GM18519 (cell line): ENCODE data around the gene ADGRG3.

Source experiments
- ATAC-seq: cut with Tn5 transposase; IDR thresholded peaks from one replicate; pipeline ENCODE4 v1.9.1; 2021; ENCODE audit warnings: mild to moderate bottlenecking, moderate library complexity; ENCODE audit not compliant: unreplicated experiment, low FRiP score

ADGRG3 gene

DNA sequence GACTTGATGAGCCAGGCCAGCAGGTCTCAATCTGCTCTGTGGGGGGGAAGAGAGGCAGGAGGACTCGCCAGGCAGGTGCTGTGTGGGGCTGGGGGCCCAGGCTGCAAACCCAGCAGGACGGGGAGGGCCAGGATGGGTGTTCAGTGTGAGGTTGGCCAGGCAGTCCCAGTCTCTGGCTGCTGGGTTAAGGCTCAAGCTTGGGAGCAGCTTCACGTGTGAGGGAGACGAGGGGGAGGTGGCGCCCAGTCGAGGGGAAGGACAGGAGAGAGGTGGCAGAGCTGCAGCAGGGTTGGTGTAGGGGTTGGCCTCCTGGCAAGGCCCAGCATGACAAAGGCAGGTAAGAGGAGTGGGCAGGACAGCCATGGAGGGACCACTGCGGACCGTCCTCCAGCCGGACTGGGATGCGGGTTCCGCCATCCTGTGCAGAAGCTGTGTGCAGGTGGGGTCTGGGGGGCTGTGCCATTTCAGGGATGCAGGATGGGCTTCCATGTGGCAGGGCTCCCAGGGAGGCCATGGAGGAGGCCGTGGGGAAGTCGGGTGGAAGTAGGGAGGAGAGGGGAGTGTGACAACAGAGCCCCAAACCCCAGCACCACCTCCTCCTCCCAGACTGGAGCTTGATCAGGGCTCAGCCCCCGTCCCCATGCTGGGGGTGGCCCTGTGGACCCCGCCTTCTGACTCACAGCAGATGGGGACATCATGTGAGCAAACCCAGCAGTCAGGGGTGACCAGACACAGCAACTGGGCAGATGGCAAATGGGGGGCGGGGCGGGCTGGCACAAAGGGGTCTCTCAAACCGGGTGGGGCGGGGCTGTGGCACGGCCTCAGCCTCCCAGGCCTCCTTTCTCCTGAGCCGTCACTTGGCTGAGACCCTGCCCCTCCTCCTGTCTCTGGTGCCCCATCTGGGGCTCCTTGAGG lies 36.9 kb upstream of the ADGRG3 start:
- no peak for ATAC-seq

DNA sequence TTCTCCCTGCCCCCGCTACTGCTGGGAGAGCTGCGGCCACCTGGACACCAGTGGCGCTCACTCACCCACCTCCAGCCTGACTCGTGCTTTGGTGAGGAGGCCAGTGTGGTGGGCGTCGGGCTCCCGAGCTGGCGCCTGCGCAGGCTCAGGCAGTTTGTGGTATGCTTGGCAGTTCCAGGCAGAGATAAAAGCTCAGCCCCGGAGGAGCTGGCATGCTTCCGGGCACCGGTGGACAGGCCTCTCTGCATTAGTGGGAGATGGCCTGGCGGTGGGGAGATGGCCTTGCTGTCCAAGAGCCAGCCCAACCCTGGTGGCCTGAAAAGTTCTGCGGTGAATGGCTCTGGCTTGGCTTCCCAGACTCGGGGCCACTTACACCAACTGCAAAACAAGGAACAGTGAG lies 35.5 kb upstream of the ADGRG3 start:
- no peak for ATAC-seq

- no peak for ATAC-seq
Measured at GRCh38 chr16:57633383-57634064, 34.6 kb upstream of the ADGRG3 start.

DNA sequence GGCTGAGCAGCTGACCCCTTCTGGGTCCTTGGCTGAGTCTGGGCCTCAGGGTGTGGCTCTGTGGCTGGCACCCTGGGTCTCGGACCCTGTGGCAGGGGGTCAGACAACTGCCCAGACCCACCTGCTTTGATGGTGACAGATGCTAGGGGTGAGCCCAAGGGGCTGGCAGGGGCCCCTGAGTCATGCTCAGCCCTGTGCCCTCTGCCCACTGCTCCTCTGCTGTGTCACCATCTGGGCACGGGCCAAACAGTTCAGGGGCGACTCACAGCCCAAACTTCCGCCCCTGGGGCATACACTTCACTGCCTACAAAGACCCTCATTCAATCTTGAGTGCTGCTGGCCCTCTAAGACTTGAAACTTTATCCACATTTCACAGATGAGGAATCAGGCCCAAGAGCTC lies 33.9 kb upstream of the ADGRG3 start:
- no peak for ATAC-seq

- no peak for ATAC-seq
Measured at GRCh38 chr16:57635266-57636097, 32.6 kb upstream of the ADGRG3 start.

GRCh38 chr16:57636184-57636583 lies 31.9 kb upstream of the ADGRG3 start:
- ATAC-seq, result no peak

GRCh38 chr16:57637020-57637419 lies 31.1 kb upstream of the ADGRG3 start:
- ATAC-seq, result no peak

DNA sequence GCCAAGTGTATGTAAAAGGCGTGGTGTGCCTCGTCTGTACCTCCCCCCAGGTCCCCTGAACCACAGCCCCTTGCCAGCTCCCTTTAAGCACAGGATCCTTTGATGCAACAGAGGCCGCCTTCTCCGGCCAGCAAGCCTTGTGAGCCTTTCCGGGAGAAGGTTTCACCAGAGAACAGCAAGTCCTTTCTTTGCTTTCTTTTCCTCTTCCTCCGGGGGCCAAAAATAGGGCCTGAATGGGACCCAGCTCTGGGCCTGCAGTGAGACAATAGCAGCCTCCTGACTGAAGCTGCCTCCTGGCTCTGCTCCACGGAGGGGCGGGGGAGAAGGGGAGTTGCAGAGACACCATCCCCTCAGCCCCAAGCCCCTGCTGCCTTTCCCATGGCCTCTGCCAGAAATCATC lies 30.7 kb upstream of the ADGRG3 start:
- no peak for ATAC-seq

- no peak for ATAC-seq
Measured at GRCh38 chr16:57637965-57638364, 30.1 kb upstream of the ADGRG3 start.

- ATAC-seq, result no peak
Measured at GRCh38 chr16:57638381-57638780, 29.7 kb upstream of the ADGRG3 start.

- no peak for ATAC-seq
Measured at GRCh38 chr16:57639172-57639887, 28.8 kb upstream of the ADGRG3 start.

DNA sequence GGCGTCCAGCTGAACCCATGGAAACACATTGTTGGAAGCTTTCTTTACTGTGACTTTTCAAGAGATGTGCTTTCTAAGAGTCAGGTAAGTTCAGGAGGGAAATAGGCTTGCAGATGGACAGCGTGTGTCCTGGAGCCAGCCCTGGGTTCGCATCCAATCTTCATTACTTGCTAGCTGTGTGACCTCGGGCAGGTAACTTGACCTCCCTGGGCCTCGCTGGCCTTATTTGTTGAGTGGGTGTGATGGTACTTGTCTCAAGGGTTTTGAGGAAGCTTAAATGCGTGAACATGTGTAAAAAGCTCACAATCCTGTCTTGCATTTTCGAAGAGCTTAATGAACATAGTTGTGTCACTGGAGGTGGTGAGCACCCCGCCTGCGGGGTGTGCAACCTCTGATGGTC lies 27.9 kb upstream of the ADGRG3 start:
- no peak for ATAC-seq

DNA sequence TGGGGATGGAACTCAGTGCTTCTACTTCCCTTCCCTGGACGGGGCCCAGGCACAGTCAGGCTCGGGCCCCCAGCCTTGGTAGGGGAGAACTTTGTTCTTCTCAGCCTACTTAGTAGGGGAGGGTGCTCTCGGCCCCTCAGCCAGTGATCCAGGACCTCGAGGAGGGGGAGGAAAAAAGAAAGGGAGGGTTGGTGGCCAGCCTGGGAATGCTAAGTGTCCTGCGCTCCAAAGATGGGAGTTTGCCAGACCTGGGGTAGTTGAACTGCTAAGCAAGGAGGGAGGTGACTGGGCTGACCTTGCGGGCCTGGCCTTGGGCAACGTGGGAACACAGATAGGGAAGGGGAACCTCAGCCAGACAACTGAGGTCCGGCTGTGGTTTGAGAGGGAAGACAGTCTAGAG lies 27.5 kb upstream of the ADGRG3 start:
- no peak for ATAC-seq

- ATAC-seq, result no peak
Measured at GRCh38 chr16:57642160-57643135, 25.7 kb upstream of the ADGRG3 start.

GRCh38 chr16:57643147-57643874 lies 24.8 kb upstream of the ADGRG3 start:
- no peak for ATAC-seq

DNA sequence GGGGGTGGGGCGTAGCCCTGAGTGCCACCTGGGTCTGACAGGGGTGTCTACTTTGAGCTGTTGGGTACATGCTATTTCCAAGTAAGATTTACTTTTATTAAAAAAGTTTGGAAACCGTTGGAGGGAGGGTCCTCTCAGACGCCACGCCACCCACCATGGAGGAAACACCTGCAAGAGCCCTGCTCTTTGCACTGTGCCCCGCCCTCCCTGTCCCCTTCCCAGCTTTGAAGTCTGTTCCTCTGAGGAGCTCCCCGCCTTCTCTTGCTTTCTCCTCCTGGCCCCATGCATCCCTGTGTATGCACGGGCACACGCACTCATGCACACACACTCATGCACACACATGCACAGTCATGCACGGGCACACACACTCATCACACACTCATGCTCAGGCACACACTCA lies 24.2 kb upstream of the ADGRG3 start:
- no peak for ATAC-seq

GRCh38 chr16:57644383-57645014 lies 23.6 kb upstream of the ADGRG3 start:
- ATAC-seq, result no peak

DNA sequence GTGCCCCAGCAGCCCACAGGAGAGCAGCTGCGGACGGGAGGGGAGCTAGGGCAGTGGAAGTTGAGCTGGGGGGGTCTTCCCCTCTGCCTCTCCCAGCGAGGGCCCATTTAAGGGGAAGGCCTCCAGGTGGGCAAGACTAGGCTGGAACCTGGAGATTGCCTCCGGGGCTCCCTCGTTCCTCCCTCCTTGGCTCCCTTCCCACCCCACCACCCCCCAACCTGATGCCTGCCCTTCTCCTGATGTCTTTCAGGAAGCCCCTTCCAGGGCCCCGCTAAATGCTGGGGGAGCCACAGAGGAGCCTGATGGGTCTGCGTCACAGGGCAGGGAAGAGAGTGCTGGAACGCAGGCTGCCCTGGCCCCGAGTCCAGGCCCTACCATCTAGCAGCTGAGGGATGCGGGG lies 22.9 kb upstream of the ADGRG3 start:
- ATAC-seq, result no peak
